Right ventricle myocardium inferior (tissue), 1 donor: Measurements from ENCODE around the gene TFAP2C. TPM values are rescaled to one million over a fixed set of nuclear protein-coding genes. Genes with fewer than 3 reads are reported as not detected.

Source experiments
- total RNA-seq: library from RNA; stranded (reverse); fragmentation: NEBNext Ultra II Directional; extraction: Animal tissue kit (Norgen Biotek cat#: 25700); gene quantifications from one replicate; pipeline ENCODE4 v1.2.1, GENCODE V29; 2021
- donor health status: DM: no; HTN: yes; CAD: no; lungs with severe emphysema.

The TFAP2C gene
- total RNA-seq, 1 donor from 2014 or later, result 0.22 TPM

Other genes starting within 250 kb of the TFAP2C start
- 8.4 TPM for gene AURKA, start 237.1 kb upstream of the TFAP2C start, total RNA-seq
- gene CSTF1, start 236.7 kb upstream of the TFAP2C start, total RNA-seq, result 18.6 TPM
- 0.41 TPM for gene CASS4, start 217.0 kb upstream of the TFAP2C start, total RNA-seq
- 87.1 TPM for gene RTF2, start 160.7 kb upstream of the TFAP2C start, total RNA-seq
- gene FAM209A, start 104.6 kb upstream of the TFAP2C start, total RNA-seq, result not detected
- not detected for gene FAM209B, start 96.1 kb upstream of the TFAP2C start, total RNA-seq